ENCODE results near the gene ABCB9.

Gene ABCB9

GRCh38 chr12:122976648-122976975 lies 10.3 kb upstream of the ABCB9 start:
- ATAC-seq: no peak
- TF ChIP-seq ZFP30 (CRISPR knock-in tag; IDR thresholded peaks at IDR 0.05) (no peak), CSDC2 (CRISPR knock-in tag; IDR thresholded peaks at IDR 0.05) (no peak), ZNF565 (CRISPR knock-in tag; conservative IDR thresholded peaks at IDR 0.05; ENCODE audit: low read depth) (no peak), ZNF8 (CRISPR knock-in tag; IDR thresholded peaks at IDR 0.05) (no peak), TOX (CRISPR knock-in tag; IDR thresholded peaks at IDR 0.05; ENCODE audit: borderline replicate concordance) (no peak), OSR1 (CRISPR knock-in tag; IDR thresholded peaks at IDR 0.05) (no peak), ZNF70 (CRISPR knock-in tag; IDR thresholded peaks at IDR 0.05) (no peak)

GRCh38 chr12:122975790-122976647 lies 9.8 kb upstream of the ABCB9 start:
- TF ChIP-seq GLIS3 (CRISPR knock-in tag; IDR thresholded peaks at IDR 0.05): no peak
- TF ChIP-seq PATZ1 (CRISPR knock-in tag; IDR thresholded peaks at IDR 0.05; ENCODE audit: borderline replicate concordance): no peak
- TF ChIP-seq ZNF565 (CRISPR knock-in tag; conservative IDR thresholded peaks at IDR 0.05; ENCODE audit: low read depth): no peak
- no peak for TF ChIP-seq ZNF8 (CRISPR knock-in tag; IDR thresholded peaks at IDR 0.05)
- no peak for TF ChIP-seq ZNF70 (CRISPR knock-in tag; IDR thresholded peaks at IDR 0.05)
- TF ChIP-seq ZC3H10 (CRISPR knock-in tag; IDR thresholded peaks at IDR 0.05): no peak
- TF ChIP-seq ISL1 (CRISPR knock-in tag; IDR thresholded peaks at IDR 0.05): no peak
- TF ChIP-seq CSRNP3 (CRISPR knock-in tag; IDR thresholded peaks at IDR 0.05): no peak
- TF ChIP-seq ESRRG (CRISPR knock-in tag; IDR thresholded peaks at IDR 0.05): no peak
- TF ChIP-seq ZFP30 (CRISPR knock-in tag; IDR thresholded peaks at IDR 0.05): no peak
- no peak for TF ChIP-seq OSR1 (CRISPR knock-in tag; IDR thresholded peaks at IDR 0.05)
- TF ChIP-seq SNAI2 (CRISPR knock-in tag; IDR thresholded peaks at IDR 0.05): no peak
- no peak for TF ChIP-seq TOX (CRISPR knock-in tag; IDR thresholded peaks at IDR 0.05; ENCODE audit: borderline replicate concordance)
- TF ChIP-seq ARNTL (CRISPR knock-in tag; IDR thresholded peaks at IDR 0.05; ENCODE audit: borderline replicate concordance, low read depth): no peak
- no peak for TF ChIP-seq BACH2 (CRISPR knock-in tag; IDR thresholded peaks at IDR 0.05; ENCODE audit: borderline replicate concordance)
- TF ChIP-seq PPARA (CRISPR knock-in tag; IDR thresholded peaks at IDR 0.05; ENCODE audit: borderline replicate concordance): no peak
- TF ChIP-seq RARB (CRISPR knock-in tag; IDR thresholded peaks at IDR 0.05): no peak
- ATAC-seq: no peak

GRCh38 chr12:122974892-122975789 lies 8.9 kb upstream of the ABCB9 start, which contains the start of gene OGFOD2:
TSS of gene OGFOD2 (plus strand) at chr12:122975244. CDS start at chr12:122975252, 8 bp downstream.
- no peak for TF ChIP-seq GLIS3 (CRISPR knock-in tag; IDR thresholded peaks at IDR 0.05)
- no peak for TF ChIP-seq CSRNP3 (CRISPR knock-in tag; IDR thresholded peaks at IDR 0.05)
- TF ChIP-seq PPARA (CRISPR knock-in tag; IDR thresholded peaks at IDR 0.05; ENCODE audit: borderline replicate concordance): no peak
- TF ChIP-seq OSR1 (CRISPR knock-in tag; IDR thresholded peaks at IDR 0.05): no peak
- TF ChIP-seq ZNF565 (CRISPR knock-in tag; conservative IDR thresholded peaks at IDR 0.05; ENCODE audit: low read depth): no peak
- no peak for TF ChIP-seq ZC3H10 (CRISPR knock-in tag; IDR thresholded peaks at IDR 0.05)
- TF ChIP-seq POU6F1 (CRISPR knock-in tag; IDR thresholded peaks at IDR 0.05; ENCODE audit: borderline replicate concordance, low read depth): no peak
- no peak for TF ChIP-seq ISL1 (CRISPR knock-in tag; IDR thresholded peaks at IDR 0.05)
- TF ChIP-seq RARB (CRISPR knock-in tag; IDR thresholded peaks at IDR 0.05): no peak
- TF ChIP-seq ARNTL (CRISPR knock-in tag; IDR thresholded peaks at IDR 0.05; ENCODE audit: borderline replicate concordance, low read depth): no peak
- ATAC-seq: peak; percentile 92

All from SK-N-SH treated with all-trans-retinoic acid at 6 μM for 48 hours (cell line).